Measurements from ENCODE around the gene CNGA3.

DNA sequence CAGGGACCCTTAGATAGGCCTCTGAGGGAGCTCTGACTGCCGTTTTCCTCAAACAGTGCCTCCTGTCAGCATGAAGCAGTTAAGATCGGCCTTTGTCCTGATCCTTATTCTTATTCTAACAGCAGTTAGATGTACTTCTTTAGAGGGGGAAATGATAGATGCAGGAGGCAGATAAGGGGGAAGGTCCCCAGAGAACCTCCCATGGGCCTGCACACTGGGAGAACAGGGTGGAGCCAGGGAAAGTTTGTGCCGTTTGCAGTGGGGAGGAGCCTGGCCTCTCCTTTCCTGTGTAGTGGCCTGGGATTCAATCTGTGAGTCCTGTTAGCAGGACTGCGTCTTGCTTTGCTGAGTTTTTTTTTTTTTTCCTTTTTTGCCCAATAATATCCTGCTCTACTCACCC is 90.5 kb downstream of the CNGA3 start:
- no peak for TF ChIP-seq CTBP2 (IDR thresholded peaks at IDR 0.05; ENCODE audit: borderline replicate concordance, insufficient read depth, insufficient read length, low read length)
- TF ChIP-seq YY1 (IDR thresholded peaks at IDR 0.05; ENCODE audit: low read depth, low read length): no peak
- peak in 1 of 3 experiments; percentile 22; a peak in 1 of 4 replicates for TF ChIP-seq CTCF (IDR thresholded peaks at IDR 0.05; ENCODE audit: control extremely low read depth in 1 of 3, insufficient read depth in 1 of 3, low read depth in 1 of 3, low read length in 3 of 3)
- TF ChIP-seq, protein P1, sequence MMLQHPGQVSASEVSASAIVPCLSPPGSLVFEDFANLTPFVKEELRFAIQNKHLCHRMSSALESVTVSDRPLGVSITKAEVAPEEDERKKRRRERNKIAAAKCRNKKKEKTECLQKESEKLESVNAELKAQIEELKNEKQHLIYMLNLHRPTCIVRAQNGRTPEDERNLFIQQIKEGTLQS (IDR thresholded peaks at IDR 0.05; ENCODE audit: insufficient read depth, low read depth, low read length): no peak
